22Rv1 (cell line): ENCODE measurements around the gene C1QTNF12.

ENCODE experiments used
- H3K27ac ChIP-seq: fragments of 450-650 bp; 2 replicates; pipeline ENCODE4 v1.5.1; 2017
- CTCF ChIP-seq: fragments of 450-650 bp; IDR thresholded peaks from 2 replicates; pipeline ENCODE4 v1.5.1; 2017; ENCODE audit warnings: mild to moderate bottlenecking
- ZFX ChIP-seq: fragments of 450-650 bp; IDR thresholded peaks from 2 replicates; pipeline ENCODE4 v1.6.1; 2017; ENCODE audit warnings: antibody characterized with exemption, borderline replicate concordance

C1QTNF12 gene

GRCh38 chr1:1285102-1285571 lies 38.6 kb upstream of the C1QTNF12 start:
- H3K27ac ChIP-seq: no peak overlapping the region
- TF ChIP-seq CTCF (no peak), ZFX (no peak)

- H3K27ac ChIP-seq: no peak overlapping the region
- TF ChIP-seq ZFX (no peak), CTCF (no peak)
Measured at GRCh38 chr1:1284221-1285101, 37.9 kb upstream of the C1QTNF12 start.

- TF ChIP-seq ZFX: no peak
- no peak overlapping the region for H3K27ac ChIP-seq
Measured at GRCh38 chr1:1283821-1284220, 37.3 kb upstream of the C1QTNF12 start.

GRCh38 chr1:1282998-1283397 lies 36.5 kb upstream of the C1QTNF12 start:
- H3K27ac ChIP-seq: no peak overlapping the region
- TF ChIP-seq ZFX: no peak

GRCh38 chr1:1281533-1282321 lies 35.2 kb upstream of the C1QTNF12 start:
- TF ChIP-seq ZFX (no peak), CTCF (no peak)
- H3K27ac ChIP-seq: no peak overlapping the region

- TF ChIP-seq ZFX: no peak
- TF ChIP-seq CTCF: no peak
- no peak overlapping the region for H3K27ac ChIP-seq
Measured at GRCh38 chr1:1280782-1281481, 34.4 kb upstream of the C1QTNF12 start.

GRCh38 chr1:1279028-1279427 lies 32.5 kb upstream of the C1QTNF12 start:
- H3K27ac ChIP-seq: no peak overlapping the region
- TF ChIP-seq CTCF (no peak), ZFX (no peak)
